HFFc6 (cell line): Measurements from ENCODE around the gene PSMB2. TPM values are rescaled to one million over a fixed set of nuclear protein-coding genes. Genes with fewer than 3 reads are reported as not detected.

Experiments used
- DNase-seq: peaks from one replicate; pipeline ENCODE4 v3.0.0-alpha.2; 2018
- H3K27ac Mint-ChIP-seq: 2 replicates; pipeline ENCODE4 v1.8.0; 2020; ENCODE audit warnings: mild to moderate bottlenecking, mixed read lengths
- H3K27me3 Mint-ChIP-seq: 2 replicates; pipeline ENCODE4 v1.8.0; 2021; ENCODE audit warnings: mild to moderate bottlenecking, moderate library complexity, mixed read lengths; ENCODE audit not compliant: insufficient read depth
- H3K36me3 Mint-ChIP-seq: 2 replicates; pipeline ENCODE4 v1.8.0; 2021; ENCODE audit warnings: low read depth, mixed read lengths
- H3K4me1 Mint-ChIP-seq: 2 replicates; pipeline ENCODE4 v1.8.0; 2020; ENCODE audit warnings: low read depth, mixed read lengths
- H3K4me3 Mint-ChIP-seq: 2 replicates; pipeline ENCODE4 v1.8.0; 2020; ENCODE audit warnings: mild to moderate bottlenecking, moderate library complexity, mixed read lengths
- H3K9me3 Mint-ChIP-seq: 2 replicates; pipeline ENCODE4 v1.8.0; 2020; ENCODE audit warnings: mild to moderate bottlenecking, mixed read lengths
- CTCF ChIP-seq: fragments of 200-600 bp; sonication (generic); IDR thresholded peaks from 2 replicates; pipeline ENCODE4 v1.5.0; 2021; ENCODE audit warnings: antibody characterized with exemption, mild to moderate bottlenecking
- total RNA-seq, 6 experiments: library from RNA; stranded (reverse); fragmentation: NEBNext Ultra II Directional; extraction: Animal tissue kit (Norgen Biotek cat#: 25700); gene quantifications; 2 replicates in 1 of 6; 3 replicates in 5 of 6; pipeline ENCODE4 v1.2.3, GENCODE V29; 2021

PSMB2 gene
- total RNA-seq, 6 experiments from 2014 or later = 80.8 to 117 (median 98.1) TPM

- no peaks in the 10 kb centered on the region for H3K9me3 Mint-ChIP-seq
- peaks cover 55% of the 10 kb centered on the region for H3K4me1 Mint-ChIP-seq
- peak within 1 kb of the TSS; percentile 95 for H3K4me3 Mint-ChIP-seq
- peaks cover 6% of the 10 kb centered on the region for H3K27me3 Mint-ChIP-seq
- H3K27ac Mint-ChIP-seq = peak within 1 kb of the TSS; percentile 89
- peaks cover 11% of the 10 kb centered on the region for H3K36me3 Mint-ChIP-seq
- TF ChIP-seq CTCF = no peak; the same call in 1 of the 2 replicates
- peak; percentile 72 for DNase-seq
These were observed 84.2 kb downstream of the PSMB2 start, which contains the start of gene KIAA0319L for GRCh38 chr1:35557118-35557610. Gene KIAA0319L, minus strand, starts transcription at chr1:35557403. Its CDS starts 2,912 bp downstream, at chr1:35554491.

- Mint-ChIP-seq H3K4me3 (peak overlapping the region; percentile 95), H3K4me1 (peaks cover 50% of the 10 kb centered on the region), H3K9me3 (no peaks in the 10 kb centered on the region), H3K27me3 (peaks cover 6% of the 10 kb centered on the region), H3K36me3 (peaks cover 16% of the 10 kb centered on the region), H3K27ac (peak overlapping the region; percentile 67)
- no peak for TF ChIP-seq CTCF
- DNase-seq = no peak
These were observed 84.7 kb downstream of the PSMB2 start for GRCh38 chr1:35556484-35557117.

DNA sequence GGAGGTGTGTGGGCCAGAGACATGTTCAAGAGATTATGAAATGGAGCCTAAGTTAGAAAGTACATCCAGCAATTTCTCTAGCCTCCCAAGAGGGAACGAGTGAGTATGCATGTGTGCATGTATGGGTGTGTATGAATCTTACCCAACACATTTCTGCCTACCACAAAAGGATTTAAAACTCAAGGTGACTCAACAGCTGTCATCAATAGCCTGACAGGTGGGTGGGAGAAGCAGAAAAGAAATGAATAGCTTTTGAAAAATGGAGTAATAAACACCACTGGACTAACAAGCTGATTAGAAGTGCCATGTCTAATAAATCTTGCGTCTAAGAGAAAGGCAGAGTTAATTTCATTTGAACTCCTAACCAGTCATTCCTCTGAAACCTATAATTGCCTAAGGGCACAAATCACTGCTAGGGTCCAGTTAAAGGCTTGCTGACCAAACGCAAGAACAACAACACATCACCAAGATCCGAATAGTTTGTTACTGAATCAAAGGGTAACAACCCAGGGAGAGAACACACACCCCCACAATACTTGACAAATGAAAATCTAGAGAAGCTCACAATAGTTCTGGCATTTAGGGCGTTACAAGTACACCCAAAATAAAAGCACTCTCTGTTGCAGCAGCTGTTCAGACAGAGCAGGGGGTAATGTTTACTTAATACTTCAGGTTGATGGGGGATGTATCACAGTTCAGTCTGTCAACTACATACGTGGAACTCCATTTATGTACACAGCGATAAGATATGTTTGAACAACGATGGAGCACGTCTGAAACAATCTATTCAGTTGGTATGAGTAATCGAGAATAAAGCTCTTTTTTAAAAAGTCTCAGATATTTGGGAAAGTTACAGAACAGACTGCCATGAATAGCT lies 85.5 kb downstream of the PSMB2 start:
- H3K27ac Mint-ChIP-seq = peak overlapping the region; percentile 67
- H3K4me1 Mint-ChIP-seq = peaks cover 43% of the 10 kb centered on the region

GRCh38 chr1:35555212-35555584 lies 86.1 kb downstream of the PSMB2 start:
- no peak for TF ChIP-seq CTCF
- Mint-ChIP-seq H3K27ac (peak overlapping the region; percentile 67), H3K9me3 (no peaks in the 10 kb centered on the region), H3K27me3 (peaks cover 4% of the 10 kb centered on the region), H3K4me1 (peaks cover 43% of the 10 kb centered on the region), H3K4me3 (peak overlapping the region; percentile 95), H3K36me3 (peaks cover 17% of the 10 kb centered on the region)
- DNase-seq = no peak

More for the DNA sequence above, 85.5 kb downstream of the PSMB2 start:
- Mint-ChIP-seq H3K36me3 (peaks cover 17% of the 10 kb centered on the region), H3K27me3 (peaks cover 4% of the 10 kb centered on the region), H3K9me3 (no peaks in the 10 kb centered on the region), H3K4me3 (peak overlapping the region; percentile 95)
- DNase-seq = peak; percentile 85
- TF ChIP-seq CTCF = no peak

DNA sequence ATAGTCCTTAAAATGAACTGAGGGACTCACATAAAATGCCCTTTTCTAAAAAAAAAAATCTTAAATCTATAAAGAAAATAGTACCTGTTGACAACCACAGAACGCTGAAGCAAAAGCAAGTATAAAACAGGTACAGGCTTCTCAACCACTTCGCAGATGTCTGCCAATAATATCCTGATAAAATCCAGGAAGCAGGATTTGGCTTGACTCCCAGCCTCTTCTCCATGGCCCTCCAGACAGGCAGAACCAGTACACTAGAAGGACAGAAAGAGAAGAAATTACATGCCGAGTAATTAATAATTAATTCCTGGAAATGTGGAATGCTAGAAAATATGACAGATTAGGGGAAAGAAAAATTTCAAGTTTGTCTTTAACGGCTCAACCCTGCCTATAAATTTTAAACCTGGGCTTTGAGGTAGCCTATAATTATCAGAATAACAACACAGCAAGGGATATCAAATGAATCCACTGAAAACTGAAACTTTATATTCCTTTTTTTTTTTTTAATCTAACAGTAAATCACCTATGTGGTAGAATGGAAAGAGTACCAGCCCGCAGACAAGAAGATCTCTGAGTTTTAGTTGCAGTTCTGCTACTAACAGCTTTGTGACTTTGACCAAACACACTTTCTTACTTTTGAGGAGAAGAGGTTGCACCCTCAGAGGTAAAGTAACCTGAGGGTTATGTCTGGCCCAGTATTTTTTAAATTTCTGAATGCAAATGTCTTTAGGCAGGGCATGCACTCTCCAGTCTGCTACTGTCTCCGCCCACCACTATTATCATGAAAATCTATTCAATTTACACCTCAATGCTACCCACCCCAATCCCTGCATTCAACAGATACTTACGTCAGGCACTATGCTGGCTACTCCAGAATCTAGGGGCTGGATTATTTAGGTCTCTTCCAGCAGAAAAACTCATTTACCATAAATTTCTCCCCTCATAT lies 86.8 kb downstream of the PSMB2 start:
- no peak for TF ChIP-seq CTCF
- peak overlapping the region; percentile 95 for H3K4me3 Mint-ChIP-seq
- H3K4me1 Mint-ChIP-seq = peaks cover 38% of the 10 kb centered on the region
- peaks cover 4% of the 10 kb centered on the region for H3K27me3 Mint-ChIP-seq
- DNase-seq = no peak
- H3K27ac Mint-ChIP-seq = peak overlapping the region; percentile 67
- peaks cover 17% of the 10 kb centered on the region for H3K36me3 Mint-ChIP-seq
- no peaks in the 10 kb centered on the region for H3K9me3 Mint-ChIP-seq
